Right lobe of liver (tissue), 4 donors: ENCODE data around the gene RADIL.

Experiments
- CTCF ChIP-seq, 4 donors: fragments of 200-600 bp in 3 of 4; fragments of 450-650 bp in 1 of 4; IDR thresholded peaks; one replicate each; pipeline versions ENCODE4 v1.5.1 to v1.8.0; 2016 to 2022; ENCODE audit warnings: antibody characterized with exemption in 4 of 4, mild to moderate bottlenecking in 2 of 4
- POLR2A ChIP-seq: fragments of 450-650 bp; IDR thresholded peaks from one replicate; pipeline ENCODE4 v1.6.1; 2017; ENCODE audit warnings: antibody characterized with exemption, mild to moderate bottlenecking
- donor health status: DM: no; HTN: no; CAD: no.
- donor health status: DM: no; HTN: no; CAD: no.
- donor health status: DM: no; HTN: yes; CAD: no.

DNA sequence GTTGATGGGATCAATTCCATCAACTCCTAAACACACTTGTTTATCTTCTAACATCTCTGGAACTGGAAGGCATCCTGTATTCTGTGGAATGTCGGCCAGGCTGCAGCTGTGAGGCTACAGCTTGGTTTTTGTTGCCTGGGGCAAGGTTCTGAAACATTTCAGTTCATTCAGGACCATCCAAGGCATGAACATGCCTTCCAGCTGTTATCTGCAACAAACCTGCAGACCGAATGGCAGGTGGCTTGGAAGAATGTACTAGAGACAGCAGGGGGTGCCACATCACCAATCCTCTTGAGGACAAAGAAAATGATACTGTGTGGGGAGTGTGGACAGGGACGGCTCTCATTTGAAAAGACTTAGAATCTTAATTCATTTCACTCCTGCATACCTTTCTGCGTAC lies 34.1 kb downstream of the RADIL start:
- TF ChIP-seq POLR2A (no peak), CTCF (IDR thresholded peaks at IDR 0.05) (peak in 3 of 4 donors; percentile 16 to 34 (median 17))
